Sigmoid colon (tissue), 4 donors: ENCODE data around the gene NPAS1.
"Not testable (repeated sequence)": the region's sequence is repeated elsewhere in the genome, so short reads cannot be mapped to it uniquely, and the experiment has no call there.

Experiments used
- EP300 ChIP-seq, 4 donors: sonication (generic); formaldehyde crosslinking; IDR thresholded peaks; one replicate each; pipeline ENCODE4 v1.6.1; 2017; ENCODE audit warnings: antibody characterized with exemption in 4 of 4
- POLR2A ChIP-seq, 2 donors: fragments of 450-650 bp; IDR thresholded peaks; one replicate each; pipeline ENCODE4 v1.6.1; 2016; ENCODE audit warnings: antibody characterized with exemption in 2 of 2, mild to moderate bottlenecking in 2 of 2, moderate library complexity in 2 of 2
- POLR2AphosphoS5 ChIP-seq, 4 donors: sonication (generic); formaldehyde crosslinking; IDR thresholded peaks; one replicate each; pipeline ENCODE4 v1.6.1; 2017; ENCODE audit warnings: antibody characterized with exemption in 4 of 4
- TF ChIP-seq, protein P1 (sequence below), 4 experiments: fragments of 450-650 bp in 3 of 4; fragments of 200-600 bp in 1 of 4; IDR thresholded peaks; one replicate each; pipeline ENCODE4 v1.5.1; 2016 to 2019; ENCODE audit warnings: antibody characterized with exemption in 4 of 4, mild to moderate bottlenecking in 3 of 4, moderate library complexity in 2 of 4

DNA sequence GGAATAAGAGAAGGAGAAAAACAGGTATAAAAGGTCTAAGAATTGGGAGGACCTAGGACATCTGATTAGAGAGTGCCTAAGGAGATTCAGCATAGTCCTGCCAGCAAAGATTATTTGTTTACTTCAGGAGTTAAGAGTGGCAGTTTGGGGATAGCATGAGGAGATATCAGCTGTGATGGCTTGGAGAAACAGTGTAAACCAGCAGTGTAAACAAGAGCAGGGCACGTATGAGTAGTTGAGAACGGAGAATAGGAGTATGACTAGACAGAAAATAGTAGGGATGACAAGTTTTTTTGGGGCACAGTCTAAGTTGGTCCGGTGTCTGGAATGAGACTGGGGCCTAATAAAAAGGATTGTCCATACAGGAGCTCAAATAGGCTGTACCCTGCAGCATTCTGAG, 30.9 kb downstream of the NPAS1 start:
- TF ChIP-seq, protein P1, sequence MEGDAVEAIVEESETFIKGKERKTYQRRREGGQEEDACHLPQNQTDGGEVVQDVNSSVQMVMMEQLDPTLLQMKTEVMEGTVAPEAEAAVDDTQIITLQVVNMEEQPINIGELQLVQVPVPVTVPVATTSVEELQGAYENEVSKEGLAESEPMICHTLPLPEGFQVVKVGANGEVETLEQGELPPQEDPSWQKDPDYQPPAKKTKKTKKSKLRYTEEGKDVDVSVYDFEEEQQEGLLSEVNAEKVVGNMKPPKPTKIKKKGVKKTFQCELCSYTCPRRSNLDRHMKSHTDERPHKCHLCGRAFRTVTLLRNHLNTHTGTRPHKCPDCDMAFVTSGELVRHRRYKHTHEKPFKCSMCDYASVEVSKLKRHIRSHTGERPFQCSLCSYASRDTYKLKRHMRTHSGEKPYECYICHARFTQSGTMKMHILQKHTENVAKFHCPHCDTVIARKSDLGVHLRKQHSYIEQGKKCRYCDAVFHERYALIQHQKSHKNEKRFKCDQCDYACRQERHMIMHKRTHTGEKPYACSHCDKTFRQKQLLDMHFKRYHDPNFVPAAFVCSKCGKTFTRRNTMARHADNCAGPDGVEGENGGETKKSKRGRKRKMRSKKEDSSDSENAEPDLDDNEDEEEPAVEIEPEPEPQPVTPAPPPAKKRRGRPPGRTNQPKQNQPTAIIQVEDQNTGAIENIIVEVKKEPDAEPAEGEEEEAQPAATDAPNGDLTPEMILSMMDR (IDR thresholded peaks at IDR 0.05) = not testable (repeated sequence)
- TF ChIP-seq POLR2A, EP300, POLR2AphosphoS5 (IDR thresholded peaks at IDR 0.05): not testable (repeated sequence)
